Duodenal mucosa (tissue), 2 donors: Measurements from ENCODE around the gene TRIM26.

Experiments used
- H3K27ac ChIP-seq: one replicate; pipeline ENCODE4 v1.7.0; 2013; ENCODE audit warnings: low read depth, low read length
- H3K27me3 ChIP-seq, 2 donors: one replicate each; pipeline ENCODE4 v1.7.0; 2013; ENCODE audit warnings: low read length in 2 of 2, control low read depth in 1 of 2; ENCODE audit not compliant: insufficient read depth in 2 of 2, control insufficient read depth in 1 of 2
- H3K36me3 ChIP-seq, 2 donors: one replicate each; pipeline ENCODE4 v1.7.0; 2013; ENCODE audit warnings: low read length in 2 of 2, control low read depth in 1 of 2; ENCODE audit not compliant: insufficient read depth in 2 of 2, control insufficient read depth in 1 of 2
- H3K4me1 ChIP-seq, 2 donors: one replicate each; pipeline ENCODE4 v1.7.0; 2013; ENCODE audit warnings: low read length in 2 of 2, control low read depth in 1 of 2; ENCODE audit not compliant: insufficient read depth in 2 of 2, control insufficient read depth in 1 of 2
- H3K4me3 ChIP-seq, 2 donors: one replicate each; pipeline ENCODE4 v1.7.0; 2013; ENCODE audit warnings: low read length in 2 of 2, low read depth in 1 of 2
- H3K9ac ChIP-seq, 2 donors: one replicate each; pipeline ENCODE4 v1.7.0; 2013; ENCODE audit warnings: low read length in 2 of 2, low read depth in 1 of 2
- H3K9me3 ChIP-seq, 2 donors: one replicate each; pipeline ENCODE4 v1.7.0; 2013; ENCODE audit warnings: low read length in 2 of 2, control low read depth in 1 of 2; ENCODE audit not compliant: control insufficient read depth in 1 of 2

TRIM26 gene

DNA sequence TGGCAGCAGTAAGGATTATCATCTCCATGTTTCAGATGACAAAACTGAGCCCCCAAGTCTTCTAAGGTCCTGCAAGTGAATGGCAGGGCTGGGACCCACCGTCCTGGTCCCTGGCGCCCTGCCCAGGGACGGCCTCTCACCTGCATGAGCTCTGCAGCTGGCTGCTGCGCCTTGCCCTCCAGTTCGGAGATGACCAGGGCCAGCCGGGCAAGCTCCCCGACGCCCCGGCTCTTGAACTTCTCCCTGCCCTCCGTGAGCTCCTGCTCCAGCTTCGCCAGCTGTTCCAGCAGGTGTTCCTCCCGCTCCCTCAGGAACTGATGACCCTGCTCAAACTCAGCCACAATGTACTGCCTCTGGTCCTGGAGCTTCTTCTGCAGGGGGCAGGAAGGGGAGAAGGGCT, 16.8 kb downstream of the TRIM26 start:
- Histone ChIP-seq H3K4me3 (no peak overlapping the region), H3K9ac (no peak overlapping the region), H3K4me1 (peaks cover 12% of the 10 kb centered on the region in 2 donors), H3K36me3 (peaks cover 32 to 72% of the 10 kb centered on the region in 2 donors), H3K27ac (no peak overlapping the region), H3K9me3 (no peaks in the 10 kb centered on the region), H3K27me3 (no peaks in the 10 kb centered on the region)

- Histone ChIP-seq H3K27ac (no peak overlapping the region), H3K9ac (no peak overlapping the region), H3K9me3 (no peaks in the 10 kb centered on the region), H3K4me1 (peaks cover 7 to 8% of the 10 kb centered on the region in 2 donors), H3K27me3 (no peaks in the 10 kb centered on the region), H3K36me3 (peaks cover 36 to 76% of the 10 kb centered on the region in 2 donors), H3K4me3 (no peak overlapping the region)
Measured at GRCh38 chr6:30195951-30196350, 17.3 kb downstream of the TRIM26 start.

GRCh38 chr6:30194797-30195690, 18.2 kb downstream of the TRIM26 start:
- Histone ChIP-seq H3K27me3 (no peaks in the 10 kb centered on the region), H3K36me3 (peaks cover 35 to 76% of the 10 kb centered on the region in 2 donors), H3K4me1 (no peaks in the 10 kb centered on the region), H3K27ac (no peak overlapping the region), H3K4me3 (no peak overlapping the region), H3K9me3 (no peaks in the 10 kb centered on the region), H3K9ac (no peak overlapping the region)

DNA sequence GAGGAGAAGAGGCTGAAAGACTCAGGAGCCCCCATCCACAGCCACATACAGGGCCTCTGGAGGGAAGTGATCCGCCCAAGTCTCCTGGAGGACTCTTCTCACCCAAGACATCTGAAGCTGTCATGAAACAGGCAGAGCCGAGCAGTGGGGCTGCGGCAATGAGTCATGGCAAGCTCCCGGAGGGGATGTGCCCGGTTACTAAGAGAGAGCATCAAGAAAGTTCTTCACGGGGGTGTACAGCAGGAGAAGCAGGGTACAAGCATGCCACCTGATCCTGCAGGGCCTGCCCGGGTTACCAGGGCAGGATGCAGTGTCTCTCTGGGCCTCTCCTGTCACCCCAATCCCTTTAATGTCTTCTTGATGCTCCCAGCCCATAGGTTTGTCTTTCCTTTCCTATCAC, 21.1 kb downstream of the TRIM26 start:
- Histone ChIP-seq H3K27ac (no peak overlapping the region), H3K36me3 (peaks cover 33 to 78% of the 10 kb centered on the region in 2 donors), H3K4me3 (no peak overlapping the region), H3K27me3 (no peaks in the 10 kb centered on the region), H3K9me3 (no peaks in the 10 kb centered on the region), H3K4me1 (no peaks in the 10 kb centered on the region), H3K9ac (no peak overlapping the region)

DNA sequence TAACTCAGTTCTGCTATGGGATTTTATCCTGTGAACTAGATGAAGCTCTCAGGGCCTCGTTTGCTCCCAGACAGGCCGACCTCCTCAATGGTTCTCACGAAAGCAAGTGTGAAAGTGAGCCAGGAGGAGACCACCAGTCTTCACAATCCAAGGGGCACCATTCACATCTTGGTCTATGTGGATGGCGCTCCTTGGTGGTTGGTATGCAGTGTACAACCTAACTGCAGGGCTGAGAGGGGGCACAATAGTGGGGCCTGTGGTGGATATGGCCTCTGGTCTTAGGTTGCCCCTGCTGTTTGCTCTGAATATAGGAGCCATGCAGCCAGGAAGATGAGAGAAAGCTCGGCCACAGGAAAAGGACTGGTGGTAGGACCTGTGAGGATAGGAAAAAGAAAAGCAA, 24.7 kb downstream of the TRIM26 start:
- Histone ChIP-seq H3K36me3 (peaks cover 42 to 75% of the 10 kb centered on the region in 2 donors), H3K27ac (no peak overlapping the region), H3K4me3 (no peak overlapping the region), H3K9me3 (no peaks in the 10 kb centered on the region), H3K27me3 (no peaks in the 10 kb centered on the region), H3K9ac (no peak overlapping the region), H3K4me1 (no peaks in the 10 kb centered on the region)

GRCh38 chr6:30185846-30186484, 27.2 kb downstream of the TRIM26 start:
- Histone ChIP-seq H3K9ac (no peak overlapping the region), H3K4me1 (no peaks in the 10 kb centered on the region), H3K4me3 (no peak overlapping the region), H3K36me3 (peaks cover 38 to 58% of the 10 kb centered on the region in 2 donors), H3K27ac (no peak overlapping the region), H3K27me3 (no peaks in the 10 kb centered on the region), H3K9me3 (no peaks in the 10 kb centered on the region)

GRCh38 chr6:30184417-30185031, 28.7 kb downstream of the TRIM26 start:
- peaks cover 30 to 44% of the 10 kb centered on the region in 2 donors for H3K36me3 ChIP-seq
- no peaks in the 10 kb centered on the region for H3K27me3 ChIP-seq
- no peak overlapping the region for H3K4me3 ChIP-seq
- H3K4me1 ChIP-seq, result no peaks in the 10 kb centered on the region
- H3K9ac ChIP-seq, result no peak overlapping the region
- peaks cover 0 to 5% of the 10 kb centered on the region in 2 donors for H3K9me3 ChIP-seq
- no peak overlapping the region for H3K27ac ChIP-seq

GRCh38 chr6:30180145-30180544, 33.1 kb downstream of the TRIM26 start:
- no peak overlapping the region for H3K9ac ChIP-seq
- no peaks in the 10 kb centered on the region for H3K4me1 ChIP-seq
- peaks cover 6 to 8% of the 10 kb centered on the region in 2 donors for H3K36me3 ChIP-seq
- no peak overlapping the region for H3K27ac ChIP-seq
- H3K9me3 ChIP-seq, result peaks cover 0 to 5% of the 10 kb centered on the region in 2 donors
- H3K4me3 ChIP-seq, result no peak overlapping the region
- peaks cover 0 to 6% of the 10 kb centered on the region in 2 donors for H3K27me3 ChIP-seq

DNA sequence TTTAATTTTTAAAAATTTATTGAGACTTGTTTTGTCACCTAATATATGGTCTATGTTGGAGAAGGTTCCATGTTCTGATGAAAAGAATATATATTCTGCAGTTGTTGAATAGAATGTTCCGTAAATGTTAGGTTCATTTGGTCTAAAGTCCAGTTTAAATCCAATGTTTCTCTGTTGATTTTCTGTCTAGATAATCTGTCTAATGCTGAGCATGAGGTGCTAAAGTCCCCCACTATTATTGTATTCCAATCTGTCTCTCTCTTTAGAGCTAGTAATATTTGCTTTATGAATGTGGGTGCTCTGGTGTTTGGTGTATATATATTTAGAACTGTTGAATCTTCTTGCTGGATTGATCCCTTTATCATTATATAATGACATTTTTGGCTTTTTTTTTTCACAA, 34.4 kb downstream of the TRIM26 start:
- Histone ChIP-seq H3K4me1 (peaks cover 0 to 3% of the 10 kb centered on the region in 2 donors), H3K4me3 (no peak overlapping the region)

DNA sequence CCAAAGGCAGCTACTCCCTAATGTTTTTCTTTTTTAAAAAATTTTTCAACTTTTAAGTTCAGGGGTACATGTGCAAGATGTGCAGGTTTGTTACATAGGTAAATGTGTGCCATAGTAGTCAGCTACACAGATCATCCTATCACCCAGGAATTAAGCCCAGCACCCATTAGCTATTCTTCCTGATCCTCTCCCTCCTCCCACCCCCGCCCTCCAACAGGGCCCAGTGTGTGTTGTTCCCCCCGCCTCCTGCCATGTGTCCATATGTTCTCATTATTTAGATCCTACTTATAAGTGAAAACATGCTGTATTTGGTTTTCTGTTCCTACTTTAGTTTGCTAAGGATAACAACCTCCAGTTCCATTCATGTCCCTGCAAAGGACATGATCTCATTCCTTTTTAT, 37.4 kb downstream of the TRIM26 start:
- no peak overlapping the region for H3K4me3 ChIP-seq
- H3K9ac ChIP-seq, result no peak overlapping the region
- H3K27me3 ChIP-seq, result peaks cover 0 to 23% of the 10 kb centered on the region in 2 donors
- peaks cover 4 to 8% of the 10 kb centered on the region in 2 donors for H3K36me3 ChIP-seq
- peaks cover 0 to 5% of the 10 kb centered on the region in 2 donors for H3K9me3 ChIP-seq
- H3K27ac ChIP-seq, result no peak overlapping the region
- H3K4me1 ChIP-seq, result peaks cover 0 to 3% of the 10 kb centered on the region in 2 donors

More for the DNA sequence above, 34.4 kb downstream of the TRIM26 start:
- no peaks in the 10 kb centered on the region for H3K36me3 ChIP-seq
- no peak overlapping the region for H3K9ac ChIP-seq
- no peak overlapping the region for H3K27ac ChIP-seq
- H3K9me3 ChIP-seq, result peaks cover 0 to 5% of the 10 kb centered on the region in 2 donors
- H3K27me3 ChIP-seq, result peaks cover 0 to 7% of the 10 kb centered on the region in 2 donors
